ENCODE measurements around the gene DLGAP4. TPM values are rescaled to one million over a fixed set of nuclear protein-coding genes. Genes with fewer than 3 reads are reported as not detected.

The DLGAP4 gene
- total RNA-seq, 1 donor from 2014 or later: 38.1 TPM

- intact Hi-C loops (cut with micrococcal nuclease): no loop called here
- ATAC-seq (no peak), DNase-seq (no peak)
Measured at GRCh38 chr20:36478137-36478905, 172.2 kb downstream of the DLGAP4 start.

DNA sequence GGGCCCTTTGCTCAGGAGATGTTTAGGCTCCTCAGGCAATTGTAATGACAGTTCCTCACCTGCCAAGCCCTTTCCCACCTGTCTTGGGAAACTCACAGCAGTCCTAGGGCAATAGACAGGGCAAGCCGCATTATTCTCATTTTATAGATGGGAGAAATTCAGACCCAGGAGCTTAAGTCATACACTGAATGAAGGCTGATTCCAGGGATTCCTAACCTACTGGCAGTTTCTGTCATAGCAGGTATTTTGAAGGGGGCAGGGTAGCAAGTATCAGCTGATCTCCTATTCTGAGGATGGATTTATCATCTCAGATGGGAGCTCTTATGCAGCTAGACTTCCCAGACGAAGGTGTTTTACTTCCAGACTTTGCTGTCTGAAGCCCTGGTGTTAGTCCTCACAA, 173.8 kb downstream of the DLGAP4 start:
- intact Hi-C loops (cut with micrococcal nuclease): no loop called here
- DNase-seq (no peak), ATAC-seq (no peak)

DNA sequence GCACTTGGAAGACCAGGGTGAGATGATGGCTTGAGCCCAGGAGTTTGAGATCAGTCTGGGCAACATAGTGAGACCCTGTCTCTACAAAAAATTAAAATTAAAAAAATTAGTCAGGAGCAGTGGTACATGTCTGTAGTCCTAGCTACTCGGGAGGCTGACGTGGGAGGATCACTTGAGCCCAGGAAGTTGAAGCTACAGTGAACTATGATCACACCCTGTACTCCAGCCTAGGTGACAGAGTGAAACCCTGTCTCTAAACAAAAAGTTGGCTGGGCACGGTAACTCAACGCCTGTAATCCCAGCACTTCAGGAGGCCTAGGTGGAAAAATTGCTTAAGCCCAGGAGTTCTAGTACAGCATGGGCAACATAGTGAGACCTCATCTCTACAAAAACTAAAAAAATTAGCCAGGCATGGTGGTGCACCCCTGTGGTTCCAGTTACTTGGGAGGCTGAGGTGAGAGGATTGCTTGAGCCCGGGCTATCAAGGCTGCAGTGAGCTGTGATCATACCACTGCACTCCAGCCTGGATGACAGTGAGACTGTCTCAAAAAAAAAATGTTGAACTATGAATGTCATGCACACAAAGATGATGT, 174.4 kb downstream of the DLGAP4 start:
- ATAC-seq (no peak), DNase-seq (no peak)
- intact Hi-C loops (cut with micrococcal nuclease): no loop called here

DNA sequence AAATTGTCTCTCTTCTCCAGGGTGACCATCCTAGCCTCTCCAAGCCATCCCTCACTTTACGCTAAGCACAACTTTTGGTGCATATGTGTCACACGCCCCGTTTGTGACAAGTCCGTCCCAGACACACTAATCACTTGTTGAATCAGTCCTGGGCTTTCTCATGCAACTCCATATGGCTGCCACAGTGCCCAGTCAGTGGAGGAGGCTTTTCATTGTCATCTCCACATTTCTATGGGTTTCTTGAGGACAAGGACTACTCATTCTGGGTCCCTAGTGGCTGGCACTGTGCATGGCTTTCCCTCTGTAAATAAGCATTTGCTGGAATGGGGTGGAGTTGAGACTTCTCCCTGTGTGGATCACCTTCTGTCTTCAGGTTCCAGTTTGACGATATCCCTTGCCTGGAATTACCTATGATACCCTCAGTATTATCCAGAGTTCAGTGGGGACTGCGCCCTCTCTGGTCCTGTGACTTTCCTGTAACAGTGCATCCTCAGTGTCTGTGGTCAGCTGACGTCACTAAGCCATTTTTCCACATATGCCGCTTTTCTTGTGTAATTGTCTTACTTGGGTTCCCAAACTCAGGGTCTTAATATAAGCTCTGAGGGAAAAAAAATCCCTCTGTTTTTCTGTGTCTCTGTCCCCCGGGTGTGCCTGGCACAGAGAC, 175.4 kb downstream of the DLGAP4 start:
- DNase-seq (no peak), ATAC-seq (no peak)
- intact Hi-C loops (cut with micrococcal nuclease): no loop called here

- intact Hi-C loops (cut with micrococcal nuclease): no loop called here
- DNase-seq (peak; percentile 74), ATAC-seq (peak; percentile 90)
Measured at GRCh38 chr20:36482044-36482473, 175.9 kb downstream of the DLGAP4 start.

DNA sequence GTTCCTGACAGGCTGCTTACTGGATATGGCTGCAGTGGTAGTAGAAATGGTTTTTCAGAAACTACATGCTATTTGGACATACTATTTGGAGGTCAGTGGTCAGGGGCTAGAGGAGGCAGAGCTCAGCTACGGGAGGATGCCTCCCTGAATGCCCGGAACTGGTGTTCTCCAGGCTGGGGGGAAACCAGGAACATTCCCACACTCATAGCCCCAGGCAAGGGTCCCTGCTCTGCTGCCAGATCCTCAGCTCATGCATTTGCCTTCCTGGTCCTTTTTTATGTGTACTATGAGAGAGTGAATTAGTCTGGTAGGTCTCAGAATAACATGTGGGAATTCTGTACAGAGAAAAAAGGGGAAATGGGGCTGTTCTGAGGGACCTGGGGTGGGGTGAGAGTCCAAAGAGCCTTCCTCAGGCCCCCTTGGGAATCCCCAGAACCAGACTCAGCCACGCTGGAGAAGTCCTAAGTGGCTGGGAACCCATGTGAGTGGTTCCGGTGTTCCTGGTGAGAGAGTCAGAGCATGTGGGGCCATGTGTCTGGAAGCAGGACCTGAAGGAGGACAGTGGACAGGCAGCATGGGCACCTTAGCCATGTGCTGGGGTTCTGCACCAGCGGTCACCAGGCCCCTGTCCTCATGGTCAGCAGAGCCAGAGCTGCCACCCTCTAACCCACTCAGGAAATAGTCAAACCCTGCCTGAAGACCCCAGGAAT, 177.2 kb downstream of the DLGAP4 start:
- ATAC-seq (peak; percentile 1), DNase-seq (no peak)
- intact Hi-C loops (cut with micrococcal nuclease): no loop called here

DNA sequence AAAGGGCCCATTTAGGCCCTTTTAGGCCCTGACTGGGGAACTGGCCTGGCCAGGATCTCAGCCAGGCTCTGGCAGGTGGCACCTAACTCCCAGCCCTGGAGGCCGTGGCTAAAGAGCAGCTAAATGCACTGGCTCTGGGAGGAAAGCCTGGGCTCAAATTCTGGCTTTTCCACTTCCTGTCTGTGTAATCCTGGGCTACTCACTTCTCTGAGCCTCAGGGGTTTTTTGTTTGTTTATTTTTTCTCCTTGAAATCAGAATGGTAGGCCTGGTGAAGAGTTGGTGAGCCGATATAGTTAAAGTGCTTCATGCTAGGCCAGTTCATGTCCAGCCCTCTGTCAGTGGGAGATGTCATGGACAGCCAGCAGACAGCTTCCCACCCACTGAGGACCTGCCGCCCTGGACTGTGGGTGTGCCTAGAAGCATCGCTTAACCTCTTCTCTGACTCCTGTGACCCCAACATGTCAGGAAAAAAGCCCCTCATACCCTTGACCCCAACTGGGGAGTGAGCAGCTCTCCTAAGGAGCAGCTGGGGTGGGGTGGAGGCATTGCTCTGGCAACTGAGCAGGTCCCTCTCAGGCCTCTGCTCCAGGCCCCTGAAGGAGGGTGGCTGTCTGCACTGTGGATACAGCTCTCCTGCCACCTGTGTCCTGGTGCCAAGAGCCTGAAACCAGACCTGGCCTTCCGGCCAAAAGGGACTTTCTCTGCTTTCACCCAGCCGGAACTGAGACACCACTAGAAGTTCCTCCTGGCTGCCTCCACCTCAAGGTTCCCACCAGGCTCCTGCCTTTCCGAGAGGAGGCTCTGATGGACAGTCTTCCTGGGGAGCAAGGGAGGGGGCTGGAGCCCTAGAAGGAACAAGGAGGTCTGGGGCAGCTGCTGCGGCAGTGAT, 178.0 kb downstream of the DLGAP4 start:
- peak; percentile 19 for ATAC-seq
- DNase-seq: no peak
- intact Hi-C loops (cut with micrococcal nuclease): no loop called here

DNA sequence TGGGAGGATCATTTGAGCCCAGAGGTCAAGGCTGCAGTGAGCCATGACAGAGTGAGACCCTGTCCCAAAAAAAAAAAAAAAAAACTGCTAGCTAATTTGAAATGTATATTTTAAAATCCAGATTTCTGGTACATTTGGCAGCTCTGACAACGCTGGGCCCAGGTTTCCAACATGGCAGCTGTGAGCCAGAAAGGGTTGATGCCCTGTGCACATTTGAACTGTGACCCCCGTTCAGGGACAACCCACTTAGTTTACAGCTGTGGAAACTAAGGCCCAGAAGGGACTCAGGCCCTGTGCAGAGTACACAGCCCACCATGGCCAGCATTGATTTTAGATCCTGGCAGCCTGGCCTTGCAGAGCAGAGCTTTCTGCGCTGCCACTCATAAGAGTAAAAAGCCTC, 179.1 kb downstream of the DLGAP4 start:
- intact Hi-C loops (cut with micrococcal nuclease): no loop called here
- DNase-seq (no peak), ATAC-seq (no peak)

DNA sequence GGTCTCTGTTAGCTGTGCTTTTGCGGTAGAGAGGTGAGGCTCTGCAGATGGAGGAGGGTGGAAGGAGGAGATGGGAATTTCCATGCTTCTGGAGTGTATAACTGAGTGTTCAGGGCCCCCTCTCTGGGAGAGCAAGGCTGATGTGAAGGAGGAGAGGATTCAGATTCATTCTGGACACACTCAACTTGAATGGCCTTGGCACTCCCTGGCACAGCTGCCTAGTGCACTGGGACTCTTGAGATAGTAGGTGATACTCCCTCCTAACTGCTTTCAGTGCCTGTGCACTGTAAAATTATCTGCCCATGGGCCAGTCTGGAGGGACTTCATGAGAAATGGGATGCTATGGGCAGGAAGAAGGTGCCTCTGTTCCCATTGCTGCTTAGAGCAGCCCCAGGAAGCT, 180.9 kb downstream of the DLGAP4 start:
- ATAC-seq: peak; percentile 42
- intact Hi-C loops (cut with micrococcal nuclease): no loop called here
- no peak for DNase-seq

DNA sequence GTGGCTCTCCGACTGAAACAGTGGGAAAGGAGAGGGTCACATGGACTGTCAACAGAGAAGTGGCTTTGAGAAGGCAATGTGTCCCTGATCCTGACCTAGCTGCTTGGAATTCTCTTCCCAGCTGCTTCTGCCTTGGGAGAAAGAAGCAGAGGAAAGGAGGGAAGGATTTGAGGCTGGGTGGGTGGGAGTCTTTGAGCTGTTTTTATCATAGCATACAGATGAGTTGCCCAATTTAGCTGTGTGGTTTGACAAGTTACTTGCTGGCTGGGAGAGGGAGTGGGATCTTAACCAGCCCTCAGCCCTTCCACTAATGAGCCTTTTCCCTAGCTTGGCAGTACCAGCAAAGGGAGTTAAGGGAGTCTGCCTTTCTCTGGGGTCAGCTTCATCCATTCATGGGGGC, 184.1 kb downstream of the DLGAP4 start:
- ATAC-seq (no peak), DNase-seq (no peak)
- intact Hi-C loops (cut with micrococcal nuclease): no loop called here

DNA sequence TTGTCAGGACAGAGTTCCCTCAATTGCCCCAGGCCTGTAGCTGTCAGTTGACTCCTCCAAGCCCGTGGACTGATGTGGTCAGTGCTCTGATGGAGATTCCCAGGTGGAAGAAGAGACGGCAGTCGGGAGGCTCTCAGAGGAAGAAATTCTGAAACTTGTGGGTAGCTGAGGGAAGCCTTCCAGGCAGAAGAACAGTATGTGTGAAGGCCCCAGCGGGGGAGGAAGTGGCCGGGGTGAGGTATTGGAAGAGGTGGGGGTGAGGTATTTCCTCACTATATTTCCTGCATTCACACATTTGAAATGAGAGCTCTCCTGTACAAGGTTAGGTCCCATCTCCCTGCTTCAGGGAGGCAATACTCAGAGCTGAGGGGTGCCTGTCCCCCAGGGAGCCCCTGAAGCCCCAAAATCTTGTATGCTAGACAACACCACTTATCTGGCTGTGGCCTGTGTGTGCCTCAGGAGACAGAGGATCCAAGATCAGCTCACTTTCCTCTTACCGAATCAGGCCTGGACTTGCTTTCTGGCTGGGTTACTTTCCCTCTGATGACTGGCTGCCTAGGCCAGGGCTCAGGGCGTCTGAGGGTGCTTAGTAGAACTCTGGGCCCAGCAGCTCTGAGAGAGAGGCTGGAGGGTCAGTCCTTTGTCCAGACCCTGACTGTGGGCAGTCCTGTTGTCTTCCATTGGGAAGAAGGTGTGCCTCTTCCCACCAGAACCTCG, 185.9 kb downstream of the DLGAP4 start:
- DNase-seq (no peak), ATAC-seq (peak; percentile 10)
- intact Hi-C loops (cut with micrococcal nuclease): no loop called here

GRCh38 chr20:36493051-36493800, 187.1 kb downstream of the DLGAP4 start:
- no peak for DNase-seq
- ATAC-seq: peak; percentile 12
- intact Hi-C loops (cut with micrococcal nuclease): no loop called here

GRCh38 chr20:36493801-36494114, 187.6 kb downstream of the DLGAP4 start:
- ATAC-seq: peak; percentile 51
- intact Hi-C loops (cut with micrococcal nuclease): no loop called here
- DNase-seq: peak; percentile 82

DNA sequence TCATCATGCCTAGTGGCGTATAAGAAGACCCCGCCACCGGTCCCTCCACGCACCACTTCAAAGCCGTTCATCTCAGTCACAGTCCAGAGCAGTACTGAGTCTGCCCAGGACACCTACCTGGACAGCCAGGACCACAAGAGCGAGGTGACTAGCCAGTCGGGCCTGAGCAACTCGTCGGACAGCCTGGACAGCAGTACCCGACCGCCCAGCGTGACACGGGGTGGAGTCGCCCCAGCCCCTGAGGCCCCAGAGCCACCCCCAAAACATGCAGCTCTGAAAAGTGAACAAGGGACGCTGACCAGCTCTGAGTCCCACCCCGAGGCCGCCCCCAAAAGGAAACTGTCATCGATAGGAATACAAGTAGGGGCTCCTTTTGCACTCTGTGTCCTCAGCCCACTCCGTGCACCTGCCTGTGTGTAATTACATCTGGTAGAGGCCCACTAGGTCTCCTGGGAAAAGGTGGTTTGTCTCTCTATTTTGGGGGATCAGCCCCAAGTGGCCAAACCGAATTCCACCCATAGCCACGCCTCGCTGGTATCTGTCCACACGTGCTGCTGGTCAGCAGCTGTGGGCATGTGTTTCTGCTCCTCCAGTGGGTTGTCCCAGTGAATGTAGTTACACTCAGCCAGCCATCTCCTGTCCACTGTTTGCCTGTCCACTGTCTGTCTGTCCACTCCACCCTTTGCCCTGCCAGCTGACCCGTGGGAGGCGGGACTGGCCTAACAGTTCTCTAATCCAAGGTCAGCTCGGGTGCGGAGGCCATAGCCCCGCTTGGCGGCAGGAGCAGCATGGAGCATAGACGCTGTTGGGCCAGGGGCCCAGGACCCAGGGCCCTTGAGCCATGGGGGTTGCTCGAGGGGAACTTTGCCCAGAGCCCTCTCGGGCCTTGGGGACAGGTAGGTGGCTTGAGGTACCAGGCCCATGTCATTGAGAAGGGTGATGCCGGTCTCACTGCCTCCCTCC, 190.8 kb downstream of the DLGAP4 start:
- ATAC-seq (no peak), DNase-seq (no peak)
- intact Hi-C loops (cut with micrococcal nuclease): no loop called here

- intact Hi-C loops (cut with micrococcal nuclease): no loop called here
- DNase-seq: peak; percentile 62
- ATAC-seq: peak; percentile 82
Measured at GRCh38 chr20:36497856-36498255, 191.7 kb downstream of the DLGAP4 start.

DNA sequence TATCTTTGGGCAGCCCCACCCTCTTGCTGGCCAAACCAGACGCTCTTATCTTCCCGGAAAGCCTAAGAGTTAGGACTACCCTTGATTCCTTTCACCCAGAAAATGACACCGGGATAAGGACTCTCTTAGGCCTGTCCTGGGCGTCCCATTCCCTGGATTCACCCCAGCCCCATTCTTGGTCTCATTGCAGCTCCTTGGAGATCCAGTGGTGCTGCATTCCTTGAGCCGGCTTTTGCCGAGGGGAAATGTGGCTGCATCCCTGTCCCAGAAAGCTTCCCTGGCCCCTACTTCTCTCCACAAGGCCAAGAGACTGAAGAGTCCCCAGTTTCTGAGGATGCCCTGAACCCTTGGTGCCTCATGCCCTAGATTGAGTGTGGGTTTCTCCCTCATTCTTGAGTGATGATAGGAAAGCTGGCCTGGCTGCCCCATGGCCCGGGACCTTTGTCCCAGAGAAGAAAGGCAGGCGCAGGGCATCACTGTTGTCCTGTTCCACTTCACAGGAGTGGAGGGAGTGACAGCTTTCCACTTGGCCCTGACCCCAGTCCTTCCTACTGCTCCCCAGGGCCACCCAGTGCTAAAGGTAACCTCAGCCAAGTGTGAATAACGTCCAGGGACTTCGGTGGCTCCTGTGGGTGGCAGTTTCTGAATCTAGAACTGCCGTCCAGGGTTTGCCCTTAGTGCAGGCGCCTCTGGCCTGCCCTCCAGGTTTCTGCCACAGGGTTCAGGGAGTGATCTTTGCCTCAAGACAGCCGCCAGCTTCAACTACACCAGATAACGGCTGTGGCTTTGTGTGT, 192.4 kb downstream of the DLGAP4 start:
- ATAC-seq: peak; percentile 93
- intact Hi-C loops (cut with micrococcal nuclease): no loop called here
- peak; percentile 79 for DNase-seq
